HUDEP-2 (cell line): Measurements from ENCODE around the gene TLR6.

ENCODE experiments used
- DNase-seq, 76 experiments: peaks; one replicate each; lab custom pipeline; 2025; ENCODE audit not compliant: unreplicated experiment in 76 of 76; lab: John Stamatoyannopoulos, UW

Gene TLR6

GRCh38 chr4:38868059-38868960 lies 11.7 kb upstream of the TLR6 start:
- DNase-seq, result no peak

GRCh38 chr4:38867478-38868058 lies 11.0 kb upstream of the TLR6 start, which contains the start of gene FAM114A1:
Gene FAM114A1 (plus strand): TSS chr4:38867806. CDS start chr4:38878079, 10,273 bp downstream.
- DNase-seq, result peak in 59 of 76 experiments; percentile 3 to 75 (median 40)

DNA sequence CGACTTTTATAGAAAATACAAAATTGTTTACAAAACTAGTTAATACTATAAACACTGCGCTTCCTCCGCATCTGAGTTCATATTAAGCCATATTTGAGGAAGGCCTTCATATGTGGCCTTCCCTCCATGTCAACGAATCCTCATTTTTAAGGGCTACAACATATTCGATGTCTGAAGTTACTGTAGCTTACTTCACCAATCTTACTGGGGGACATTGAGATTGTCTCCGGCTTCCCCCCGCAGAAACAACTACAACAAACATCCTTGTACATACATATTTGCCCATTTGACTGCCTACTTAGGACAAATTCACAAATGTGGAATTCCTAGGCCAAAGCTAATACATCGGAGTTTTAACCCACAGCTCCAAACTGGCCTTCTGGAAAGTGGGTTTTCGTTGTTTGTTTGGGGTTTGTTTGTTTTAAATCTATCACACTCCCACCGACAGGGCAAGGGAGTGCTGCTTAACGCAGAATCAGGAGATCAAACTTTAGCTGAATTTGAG lies 10.4 kb upstream of the TLR6 start:
- no peak for DNase-seq

DNA sequence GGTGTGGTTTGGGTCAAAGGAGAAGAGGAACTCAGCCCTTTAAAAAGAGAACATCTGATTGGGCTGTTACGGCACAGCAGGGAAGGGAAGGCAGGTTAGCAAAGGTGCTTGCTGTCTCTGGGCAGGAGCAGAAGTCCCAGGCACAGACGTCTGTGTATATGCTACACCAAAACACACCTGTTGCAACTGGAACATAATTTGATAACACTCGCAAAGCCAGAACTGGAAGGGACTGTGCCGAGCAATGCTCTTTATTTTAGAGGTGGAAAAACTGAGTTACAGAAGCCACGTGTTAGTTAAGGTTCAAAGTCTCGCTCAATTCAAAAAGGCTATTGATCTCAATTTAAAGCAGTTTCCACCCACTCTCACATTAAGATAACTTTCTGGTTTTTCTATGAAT lies 8.8 kb upstream of the TLR6 start:
- DNase-seq, result no peak

DNA sequence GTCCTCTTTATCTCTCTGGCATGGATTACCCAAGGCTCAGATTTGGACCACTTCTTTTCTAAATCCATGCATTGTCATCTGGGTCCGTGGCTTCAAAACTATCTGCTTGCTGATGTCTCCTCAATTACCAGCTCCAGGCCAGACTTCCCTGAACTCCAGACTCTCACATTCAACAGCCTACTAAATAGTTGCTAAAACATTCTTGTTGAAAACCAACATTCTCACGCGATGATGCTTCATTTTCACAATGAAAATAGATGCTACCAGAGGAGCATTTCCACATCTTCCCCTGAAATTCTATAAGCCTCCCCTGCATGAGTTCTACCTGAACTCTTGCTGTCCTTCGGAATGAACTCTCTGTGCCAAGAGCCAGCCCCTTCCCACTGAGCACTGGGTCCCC lies 5.2 kb upstream of the TLR6 start:
- no peak for DNase-seq

DNA sequence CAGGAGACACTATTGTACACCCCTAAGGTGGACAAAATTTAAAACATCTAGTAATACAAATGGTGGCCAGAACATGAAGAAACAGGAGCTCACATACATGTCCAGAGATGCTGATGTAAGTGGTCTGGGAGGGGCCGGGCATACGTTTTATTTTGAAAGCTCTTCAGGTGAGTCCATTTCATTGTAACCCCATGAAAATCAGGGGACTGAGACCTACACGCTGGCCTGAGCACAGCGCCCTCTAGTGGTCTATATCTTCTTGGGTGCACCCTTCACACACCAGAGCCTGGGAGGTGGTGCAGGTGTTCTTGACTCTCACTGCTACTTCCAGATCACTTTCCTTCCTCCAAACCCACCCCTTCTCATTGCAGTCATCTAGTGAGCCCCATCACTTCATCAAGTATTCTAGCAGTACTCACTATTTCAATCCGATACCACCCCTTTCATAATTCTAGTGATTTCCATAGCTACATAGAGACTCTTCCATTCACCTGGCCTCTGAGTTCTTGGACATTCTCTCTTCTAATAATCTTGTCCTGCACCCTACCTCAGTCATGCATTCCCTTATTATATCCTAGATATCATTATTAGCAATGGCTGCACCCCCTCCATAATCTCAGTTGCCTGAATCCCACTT lies 4.3 kb upstream of the TLR6 start:
- DNase-seq, result peak in 51 of 76 experiments; percentile 3 to 64 (median 24)

DNA sequence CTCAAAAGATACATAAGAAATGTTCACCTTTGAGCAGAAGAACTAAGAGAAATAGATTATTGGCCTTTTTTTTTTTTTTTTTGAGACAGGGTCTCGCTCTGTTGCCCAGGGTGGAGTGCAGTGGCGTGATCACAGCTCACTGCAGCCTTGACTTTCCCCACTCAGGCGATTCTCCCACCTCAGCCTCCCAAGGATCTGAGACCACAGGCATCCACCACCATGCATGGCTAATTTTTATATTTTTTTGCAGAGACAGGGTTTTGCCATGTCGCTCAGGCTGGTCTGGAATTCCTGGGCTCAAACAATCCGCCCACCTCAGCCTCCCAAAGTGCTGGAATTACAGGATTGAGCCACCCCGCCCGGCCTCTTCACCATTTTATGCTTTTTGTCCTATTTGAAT lies 2.9 kb upstream of the TLR6 start:
- no peak for DNase-seq

GRCh38 chr4:38858097-38858420 lies 1.4 kb upstream of the TLR6 start:
- no peak for DNase-seq

DNA sequence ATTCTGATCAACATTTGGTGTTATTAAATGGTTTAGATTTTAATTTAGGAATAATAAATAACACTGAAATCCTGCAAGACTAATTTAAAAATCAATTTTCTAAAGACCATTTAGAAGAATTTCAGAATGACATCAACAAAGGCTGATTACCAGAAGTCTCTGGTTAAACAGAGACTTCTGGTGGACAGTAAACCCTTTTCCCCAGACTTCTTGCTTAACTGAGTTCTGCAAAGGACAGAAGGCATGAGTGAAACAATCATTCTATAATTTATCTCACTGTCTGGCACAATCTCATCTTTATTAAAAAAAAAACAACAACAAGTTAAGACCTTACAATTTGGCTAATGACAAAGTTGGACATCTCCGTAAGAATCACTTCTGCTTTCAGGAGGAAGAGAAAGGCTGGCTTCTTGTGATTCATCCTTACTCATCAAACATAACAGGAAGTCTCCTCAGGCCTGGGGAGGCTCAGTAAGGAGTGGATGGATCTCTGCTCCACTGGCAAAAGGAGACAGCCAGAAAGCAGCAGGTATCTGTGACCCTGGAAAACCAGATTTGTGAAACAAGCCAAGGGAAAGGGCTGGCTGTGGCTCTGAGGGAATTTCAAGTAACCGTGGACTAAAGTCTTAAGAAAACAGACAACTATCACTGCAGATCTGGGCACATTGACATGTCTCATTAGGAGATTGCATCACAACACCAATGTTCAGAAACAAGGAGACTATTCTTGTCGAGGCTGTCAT lies 908 bp upstream of the TLR6 start:
- peak in 2 of 76 experiments; percentile 1 to 10 for DNase-seq

DNA sequence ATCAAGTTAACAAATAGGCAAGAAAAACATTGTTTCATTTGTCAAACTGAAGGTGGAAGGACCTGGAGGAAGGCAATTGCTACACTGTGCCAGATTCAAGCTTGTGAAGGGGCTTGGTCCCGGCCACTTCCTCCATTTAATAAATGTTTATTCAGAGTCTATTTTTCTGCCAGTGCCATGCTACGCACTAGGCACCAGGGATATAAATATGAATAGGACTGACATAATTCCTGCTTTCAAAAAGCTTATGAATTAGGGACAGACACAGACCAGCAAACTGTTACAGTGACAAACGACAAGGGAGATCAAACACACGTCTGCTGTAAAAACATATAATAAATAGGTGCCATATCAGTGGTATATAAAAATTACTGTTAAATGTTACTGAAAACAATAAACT lies 571 bp downstream of the TLR6 start:
- peak in 1 of 76 experiments; percentile 16 for DNase-seq

GRCh38 chr4:38855466-38855865 lies 1.2 kb downstream of the TLR6 start:
- no peak for DNase-seq

GRCh38 chr4:38846015-38846414 lies 10.6 kb downstream of the TLR6 start:
- DNase-seq, result no peak

DNA sequence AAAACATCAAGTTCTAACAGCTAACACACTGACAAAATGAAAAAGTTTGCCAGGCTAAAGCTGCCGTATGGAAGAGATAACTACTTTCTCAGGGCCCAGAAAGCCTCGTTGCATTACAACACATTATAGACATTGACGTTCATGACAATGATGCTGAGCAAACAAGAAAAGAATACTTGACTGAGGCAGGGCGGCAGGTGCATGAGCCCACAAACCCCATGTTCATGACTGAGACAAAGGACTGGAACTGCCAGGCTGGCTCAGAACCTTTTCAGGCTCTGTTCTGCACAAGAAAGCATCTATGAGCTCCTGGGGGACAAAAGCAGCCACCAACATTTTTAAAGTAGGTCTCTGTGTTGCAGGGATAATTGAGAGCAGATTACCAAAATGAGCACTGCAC lies 13.6 kb downstream of the TLR6 start:
- DNase-seq, result no peak

DNA sequence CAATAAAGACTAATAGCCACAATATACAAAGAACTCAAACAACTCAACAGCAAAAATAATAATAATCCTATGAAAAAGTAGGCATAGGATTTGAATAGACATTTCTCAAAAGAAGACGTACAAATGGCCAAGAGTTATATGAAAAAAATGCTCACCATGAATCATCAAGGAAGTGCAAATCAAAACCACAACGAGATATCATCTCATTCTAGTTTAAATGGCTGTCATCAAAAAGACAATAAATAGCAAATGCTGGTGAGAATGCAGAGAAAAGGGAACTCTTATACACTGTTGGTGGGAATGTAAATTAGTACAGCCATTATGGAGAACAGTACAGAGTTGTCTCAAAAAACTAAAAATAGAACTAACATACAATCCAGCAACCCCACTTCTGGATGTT lies 18.8 kb downstream of the TLR6 start:
- no peak for DNase-seq

GRCh38 chr4:38837334-38837733 lies 19.3 kb downstream of the TLR6 start:
- DNase-seq, result no peak

- no peak for DNase-seq
These were observed 22.0 kb downstream of the TLR6 start for GRCh38 chr4:38834570-38834969.

- peak in 2 of 76 experiments; percentile 2 to 6 for DNase-seq
These were observed 23.7 kb downstream of the TLR6 start for GRCh38 chr4:38832624-38833528.

GRCh38 chr4:38832206-38832605 lies 24.4 kb downstream of the TLR6 start:
- no peak for DNase-seq

GRCh38 chr4:38831653-38832052 lies 25.0 kb downstream of the TLR6 start:
- no peak for DNase-seq

DNA sequence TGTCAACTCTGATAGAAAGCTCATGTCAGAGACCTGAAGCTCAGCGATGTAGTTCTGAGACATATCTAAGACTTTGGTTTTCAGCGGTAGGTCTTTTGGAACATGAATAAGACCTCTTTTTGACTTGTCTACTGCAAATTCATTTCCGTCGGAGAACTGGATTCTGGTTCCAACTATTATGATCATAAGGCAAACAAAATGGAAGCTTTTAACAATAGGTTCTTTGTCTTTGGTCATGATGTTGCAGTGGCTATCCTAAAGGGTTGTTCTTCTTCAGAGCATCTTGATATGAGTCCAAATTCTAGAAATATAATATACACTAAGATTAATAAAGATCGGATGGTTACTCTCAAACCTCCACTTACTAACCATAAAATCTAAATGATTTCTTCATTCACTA lies 27.4 kb downstream of the TLR6 start:
- no peak for DNase-seq
